ENCODE measurements around the gene MYL2.
A peak's percentile ranks its signal among the peaks of the same experiment; 100 is the strongest.

MYL2 gene

DNA sequence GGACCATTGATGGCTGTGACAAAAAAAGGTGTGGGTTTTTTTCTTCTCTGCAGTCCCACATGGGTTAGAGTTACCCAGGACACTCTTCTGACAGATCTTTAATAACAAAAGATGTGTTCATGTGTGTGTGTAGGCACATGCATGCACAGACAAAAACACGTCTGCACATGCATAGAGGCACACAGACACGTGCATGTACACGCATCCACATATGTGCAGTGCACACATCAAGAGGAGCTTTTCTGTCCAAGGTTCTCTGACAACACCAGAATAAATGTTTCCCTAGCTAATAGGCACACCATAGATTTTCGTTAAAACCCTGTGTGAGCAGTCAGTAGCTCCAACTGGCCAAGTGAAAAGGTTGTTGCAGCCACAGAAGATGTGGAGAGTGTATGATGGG is 2.8 kb upstream of the MYL2 start:
- no peaks in the 10 kb centered on the region for H3K4me1 Mint-ChIP-seq (ENCODE audit: low read depth in 2 of 2)
- DNase-seq, result no peak
- no peaks in the 10 kb centered on the region for H3K36me3 Mint-ChIP-seq (ENCODE audit: insufficient read depth)
- ATAC-seq (replicated peaks), result no peak
- H3K27me3 Mint-ChIP-seq, result peaks cover 50 to 57% of the 10 kb centered on the region in 2 donors
- no peak overlapping the region for H3K27ac Mint-ChIP-seq
- no peaks in the 10 kb centered on the region for H3K9me3 Mint-ChIP-seq
- H3K4me3 Mint-ChIP-seq, result no peak overlapping the region

DNA sequence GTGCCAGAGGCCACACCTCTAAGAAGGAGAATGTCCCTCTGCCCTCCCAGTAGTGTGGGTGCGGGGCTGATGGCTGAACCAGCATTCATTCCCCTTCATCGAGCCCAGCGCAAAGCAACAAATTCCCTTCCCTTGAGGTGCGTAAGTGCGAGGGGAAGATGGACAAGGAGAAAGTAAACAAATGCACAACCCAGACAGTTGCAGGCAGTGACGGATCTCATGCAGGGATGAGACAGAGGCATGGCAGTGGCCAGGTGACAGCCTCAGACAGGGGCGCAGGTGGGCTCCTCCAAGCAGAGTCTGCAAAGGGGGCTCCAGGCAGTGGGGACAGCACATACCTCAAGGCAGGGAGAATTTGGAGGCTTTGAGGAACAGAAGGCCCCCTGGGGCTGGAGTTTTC is 2.3 kb upstream of the MYL2 start:
- no peaks in the 10 kb centered on the region for H3K36me3 Mint-ChIP-seq (ENCODE audit: insufficient read depth)
- H3K27me3 Mint-ChIP-seq, result peaks cover 55 to 62% of the 10 kb centered on the region in 2 donors
- H3K27ac Mint-ChIP-seq, result no peak overlapping the region
- H3K9me3 Mint-ChIP-seq, result no peaks in the 10 kb centered on the region
- no peak overlapping the region for H3K4me3 Mint-ChIP-seq
- DNase-seq (no peak), ATAC-seq (replicated peaks) (no peak)
- H3K4me1 Mint-ChIP-seq (ENCODE audit: low read depth in 2 of 2), result no peaks in the 10 kb centered on the region

- H3K27ac Mint-ChIP-seq, result no peak overlapping the region
- no peak for DNase-seq
- H3K9me3 Mint-ChIP-seq, result no peaks in the 10 kb centered on the region
- H3K4me3 Mint-ChIP-seq, result no peak overlapping the region
- ATAC-seq (replicated peaks), result no peak
- no peaks in the 10 kb centered on the region for H3K4me1 Mint-ChIP-seq (ENCODE audit: low read depth in 2 of 2)
- peaks cover 55 to 73% of the 10 kb centered on the region in 2 donors for H3K27me3 Mint-ChIP-seq
- no peaks in the 10 kb centered on the region for H3K36me3 Mint-ChIP-seq (ENCODE audit: insufficient read depth)
These were observed 883 bp upstream of the MYL2 start for GRCh38 chr12:110921262-110921661.

DNA sequence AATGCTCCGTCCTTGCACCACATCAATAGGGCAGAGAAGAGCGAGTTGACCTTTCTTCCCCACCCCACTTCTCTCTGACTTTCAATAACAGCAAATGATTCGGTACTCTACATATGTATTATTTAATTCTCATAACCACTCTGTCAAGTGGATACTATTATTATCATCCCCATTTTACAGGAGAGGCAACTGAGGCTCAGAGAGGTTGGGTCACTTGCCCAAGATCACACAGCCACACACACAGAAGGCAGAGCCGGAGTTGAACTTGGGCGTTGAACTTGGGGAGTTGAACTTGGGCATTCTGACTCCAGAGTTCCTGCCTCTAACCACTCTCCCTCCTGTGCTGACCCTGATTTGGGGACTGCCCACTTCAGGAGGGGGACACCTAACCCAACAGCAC is 659 bp downstream of the MYL2 start:
- no peaks in the 10 kb centered on the region for H3K9me3 Mint-ChIP-seq
- H3K27ac Mint-ChIP-seq, result no peak overlapping the region
- H3K4me1 Mint-ChIP-seq (ENCODE audit: low read depth in 2 of 2), result no peaks in the 10 kb centered on the region
- DNase-seq (no peak), ATAC-seq (replicated peaks) (no peak)
- peaks cover 53 to 79% of the 10 kb centered on the region in 2 donors for H3K27me3 Mint-ChIP-seq
- H3K4me3 Mint-ChIP-seq, result no peak overlapping the region
- no peaks in the 10 kb centered on the region for H3K36me3 Mint-ChIP-seq (ENCODE audit: insufficient read depth)

GRCh38 chr12:110917961-110918360 is 2.4 kb downstream of the MYL2 start:
- Mint-ChIP-seq H3K27me3 (peaks cover 52 to 75% of the 10 kb centered on the region in 2 donors), H3K4me1 (ENCODE audit: low read depth in 2 of 2) (no peaks in the 10 kb centered on the region), H3K9me3 (no peaks in the 10 kb centered on the region), H3K4me3 (no peak overlapping the region), H3K27ac (no peak overlapping the region), H3K36me3 (ENCODE audit: insufficient read depth) (no peaks in the 10 kb centered on the region)
- no peak for ATAC-seq (replicated peaks)
- no peak for DNase-seq

DNA sequence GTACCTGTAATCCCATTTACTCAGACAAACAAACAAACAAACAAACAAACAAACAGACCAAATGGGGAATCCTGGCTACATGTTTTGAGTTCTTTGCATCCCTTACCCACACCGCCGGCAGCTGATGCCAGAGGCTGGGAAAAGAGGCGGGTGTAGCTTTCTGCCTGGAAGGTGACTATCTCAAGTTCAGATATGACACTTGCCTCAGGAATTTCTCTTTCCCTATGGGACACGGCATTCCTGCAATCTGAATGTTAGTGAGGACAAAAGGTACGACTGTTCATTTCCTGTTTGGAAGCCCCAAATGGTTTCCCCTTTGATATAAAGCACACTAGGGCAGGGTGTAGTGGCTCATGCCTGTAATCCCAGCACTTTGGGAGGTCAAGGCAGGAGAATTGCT is 2.9 kb downstream of the MYL2 start:
- no peak for ATAC-seq (replicated peaks)
- no peaks in the 10 kb centered on the region for H3K9me3 Mint-ChIP-seq
- no peaks in the 10 kb centered on the region for H3K4me1 Mint-ChIP-seq (ENCODE audit: low read depth in 2 of 2)
- H3K27ac Mint-ChIP-seq, result no peak overlapping the region
- no peaks in the 10 kb centered on the region for H3K36me3 Mint-ChIP-seq (ENCODE audit: insufficient read depth)
- DNase-seq, result no peak
- H3K27me3 Mint-ChIP-seq, result peaks cover 49 to 70% of the 10 kb centered on the region in 2 donors
- H3K4me3 Mint-ChIP-seq, result no peak overlapping the region

GRCh38 chr12:110916295-110916875 is 4.0 kb downstream of the MYL2 start:
- H3K9me3 Mint-ChIP-seq, result no peaks in the 10 kb centered on the region
- no peak overlapping the region for H3K27ac Mint-ChIP-seq
- H3K27me3 Mint-ChIP-seq, result peaks cover 44 to 62% of the 10 kb centered on the region in 2 donors
- no peaks in the 10 kb centered on the region for H3K36me3 Mint-ChIP-seq (ENCODE audit: insufficient read depth)
- H3K4me3 Mint-ChIP-seq, result no peak overlapping the region
- ATAC-seq (replicated peaks) (no peak), DNase-seq (no peak)
- H3K4me1 Mint-ChIP-seq (ENCODE audit: low read depth in 2 of 2), result no peaks in the 10 kb centered on the region

DNA sequence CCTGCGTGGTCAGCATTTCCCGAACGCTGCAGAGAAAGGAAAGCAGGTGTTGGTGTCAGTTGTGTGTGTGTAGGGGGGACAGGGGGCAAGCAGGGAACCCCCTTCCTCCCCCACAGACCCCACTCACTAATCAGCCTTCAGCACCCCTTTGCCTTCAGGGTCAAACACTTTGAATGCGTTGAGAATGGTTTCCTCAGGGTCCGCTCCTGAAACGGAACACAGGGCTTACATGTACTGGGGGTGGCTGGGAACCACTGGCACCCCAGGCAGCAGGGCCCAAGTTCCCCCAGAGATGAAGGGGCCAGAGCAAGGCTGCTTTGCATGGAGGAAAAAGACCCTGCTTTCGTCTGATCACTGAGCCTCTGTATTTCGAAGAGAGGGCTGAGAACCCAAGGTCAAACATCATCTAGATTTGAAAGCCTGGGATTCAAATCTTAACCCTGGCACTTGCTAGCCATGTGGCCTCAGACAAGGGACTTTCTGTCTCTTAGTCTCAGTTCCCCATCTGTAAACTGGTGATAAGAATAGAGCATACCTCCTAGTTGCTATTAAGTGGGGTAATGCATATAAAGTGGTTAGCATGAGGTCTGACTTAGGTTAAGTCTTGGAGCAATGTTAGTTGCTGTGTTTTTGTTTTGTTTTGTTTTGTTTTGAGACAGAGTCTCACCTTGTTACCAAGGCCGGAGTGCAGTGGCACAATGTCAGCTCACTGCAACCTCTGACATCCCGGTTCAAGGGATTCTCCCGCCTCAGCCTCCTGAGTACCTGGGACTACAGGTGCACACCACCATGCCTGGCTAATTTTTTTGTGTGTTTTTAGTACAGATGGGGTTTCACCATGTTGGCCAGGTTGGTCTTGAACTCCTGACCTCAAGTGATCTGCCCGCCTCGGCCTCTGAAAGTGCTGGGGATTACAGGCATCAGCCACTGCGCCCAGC is 7.0 kb downstream of the MYL2 start:
- ATAC-seq (replicated peaks) (peak; percentile 57), DNase-seq (no peak)
- H3K27ac Mint-ChIP-seq, result no peak overlapping the region
- H3K9me3 Mint-ChIP-seq, result no peaks in the 10 kb centered on the region
- H3K4me1 Mint-ChIP-seq (ENCODE audit: low read depth in 2 of 2), result no peaks in the 10 kb centered on the region
- no peaks in the 10 kb centered on the region for H3K36me3 Mint-ChIP-seq (ENCODE audit: insufficient read depth)
- H3K27me3 Mint-ChIP-seq, result peaks cover 23 to 54% of the 10 kb centered on the region in 2 donors
- H3K4me3 Mint-ChIP-seq, result no peak overlapping the region

- no peaks in the 10 kb centered on the region for H3K9me3 Mint-ChIP-seq
- no peak for ATAC-seq (replicated peaks)
- peaks cover 14 to 57% of the 10 kb centered on the region in 2 donors for H3K27me3 Mint-ChIP-seq
- H3K27ac Mint-ChIP-seq, result no peak overlapping the region
- no peak for DNase-seq
- no peaks in the 10 kb centered on the region for H3K36me3 Mint-ChIP-seq (ENCODE audit: insufficient read depth)
- H3K4me1 Mint-ChIP-seq (ENCODE audit: low read depth in 2 of 2), result peaks cover 0 to 2% of the 10 kb centered on the region in 2 donors
- no peak overlapping the region for H3K4me3 Mint-ChIP-seq
These were observed 8.1 kb downstream of the MYL2 start for GRCh38 chr12:110912263-110912662.

GRCh38 chr12:110908377-110909152 is 11.8 kb downstream of the MYL2 start:
- Mint-ChIP-seq H3K27me3 (peaks cover 9 to 44% of the 10 kb centered on the region in 2 donors), H3K27ac (no peak overlapping the region), H3K9me3 (no peaks in the 10 kb centered on the region), H3K4me1 (ENCODE audit: low read depth in 2 of 2) (peaks cover 2 to 4% of the 10 kb centered on the region in 2 donors), H3K4me3 (no peak overlapping the region), H3K36me3 (ENCODE audit: insufficient read depth) (peaks cover 3% of the 10 kb centered on the region)
- DNase-seq (no peak), ATAC-seq (replicated peaks) (no peak)

DNA sequence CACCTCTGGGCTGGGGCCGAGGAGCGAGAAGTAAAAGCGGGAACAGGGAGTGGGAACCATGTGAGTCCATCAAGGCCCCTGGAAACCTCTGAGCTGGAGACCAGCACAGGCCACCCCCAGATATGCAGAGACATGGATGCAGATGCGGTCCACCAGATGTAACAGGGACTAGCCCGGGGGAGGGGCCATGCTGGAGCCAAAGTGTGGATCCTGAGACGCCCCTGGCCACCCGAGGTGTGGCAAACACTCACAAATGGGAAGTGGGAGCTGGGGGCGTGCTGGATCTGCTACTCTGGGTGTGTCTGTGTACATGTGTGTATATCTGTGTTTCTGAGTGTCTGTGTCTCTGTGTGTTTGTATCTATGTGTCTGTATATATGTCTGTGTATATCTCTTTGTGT is 12.8 kb downstream of the MYL2 start:
- H3K4me1 Mint-ChIP-seq (ENCODE audit: low read depth in 2 of 2), result peaks cover 2 to 4% of the 10 kb centered on the region in 2 donors
- no peak for DNase-seq
- ATAC-seq (replicated peaks), result no peak
- peak overlapping the region in 1 of 2 donors; percentile 26 for H3K27ac Mint-ChIP-seq
- H3K4me3 Mint-ChIP-seq, result no peak overlapping the region
- H3K9me3 Mint-ChIP-seq, result no peaks in the 10 kb centered on the region
- H3K27me3 Mint-ChIP-seq, result peaks cover 9 to 45% of the 10 kb centered on the region in 2 donors
- peaks cover 3% of the 10 kb centered on the region for H3K36me3 Mint-ChIP-seq (ENCODE audit: insufficient read depth)

GRCh38 chr12:110906985-110907384 is 13.4 kb downstream of the MYL2 start:
- peaks cover 3% of the 10 kb centered on the region for H3K36me3 Mint-ChIP-seq (ENCODE audit: insufficient read depth)
- no peak for ATAC-seq (replicated peaks)
- no peaks in the 10 kb centered on the region for H3K9me3 Mint-ChIP-seq
- H3K27ac Mint-ChIP-seq, result peak overlapping the region in 1 of 2 donors; percentile 26
- H3K4me1 Mint-ChIP-seq (ENCODE audit: low read depth in 2 of 2), result peaks cover 2 to 4% of the 10 kb centered on the region in 2 donors
- DNase-seq, result no peak
- H3K4me3 Mint-ChIP-seq, result no peak overlapping the region
- H3K27me3 Mint-ChIP-seq, result peaks cover 9 to 50% of the 10 kb centered on the region in 2 donors

- peaks cover 3% of the 10 kb centered on the region for H3K36me3 Mint-ChIP-seq (ENCODE audit: insufficient read depth)
- H3K4me1 Mint-ChIP-seq (ENCODE audit: low read depth in 2 of 2), result peaks cover 2 to 4% of the 10 kb centered on the region in 2 donors
- peaks cover 9 to 50% of the 10 kb centered on the region in 2 donors for H3K27me3 Mint-ChIP-seq
- DNase-seq (no peak), ATAC-seq (replicated peaks) (no peak)
- H3K27ac Mint-ChIP-seq, result no peak overlapping the region
- no peak overlapping the region for H3K4me3 Mint-ChIP-seq
- H3K9me3 Mint-ChIP-seq, result no peaks in the 10 kb centered on the region
These were observed 13.9 kb downstream of the MYL2 start for GRCh38 chr12:110906516-110906915.

Measured in effector memory CD8-positive, alpha-beta T cell (primary cell).